ENCODE data around the gene LIG1.

DNA sequence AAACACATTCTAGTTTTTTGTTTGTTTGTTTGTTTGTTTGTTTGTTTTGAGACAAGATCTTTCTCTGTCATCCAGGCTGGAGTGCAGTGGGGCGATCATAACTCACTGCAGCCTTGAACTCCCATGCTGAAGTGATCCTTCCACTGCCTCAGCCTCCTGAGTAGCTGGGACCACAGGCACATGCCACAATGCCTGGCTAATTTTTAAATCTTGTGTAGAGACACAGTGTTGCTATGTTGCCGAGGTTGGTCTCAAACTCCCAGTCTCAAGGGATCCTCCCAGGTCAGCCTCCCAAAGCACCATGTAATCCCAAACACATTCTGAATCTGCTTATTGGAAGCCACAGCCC is 75.3 kb downstream of the LIG1 start:
- TF ChIP-seq, protein P1, sequence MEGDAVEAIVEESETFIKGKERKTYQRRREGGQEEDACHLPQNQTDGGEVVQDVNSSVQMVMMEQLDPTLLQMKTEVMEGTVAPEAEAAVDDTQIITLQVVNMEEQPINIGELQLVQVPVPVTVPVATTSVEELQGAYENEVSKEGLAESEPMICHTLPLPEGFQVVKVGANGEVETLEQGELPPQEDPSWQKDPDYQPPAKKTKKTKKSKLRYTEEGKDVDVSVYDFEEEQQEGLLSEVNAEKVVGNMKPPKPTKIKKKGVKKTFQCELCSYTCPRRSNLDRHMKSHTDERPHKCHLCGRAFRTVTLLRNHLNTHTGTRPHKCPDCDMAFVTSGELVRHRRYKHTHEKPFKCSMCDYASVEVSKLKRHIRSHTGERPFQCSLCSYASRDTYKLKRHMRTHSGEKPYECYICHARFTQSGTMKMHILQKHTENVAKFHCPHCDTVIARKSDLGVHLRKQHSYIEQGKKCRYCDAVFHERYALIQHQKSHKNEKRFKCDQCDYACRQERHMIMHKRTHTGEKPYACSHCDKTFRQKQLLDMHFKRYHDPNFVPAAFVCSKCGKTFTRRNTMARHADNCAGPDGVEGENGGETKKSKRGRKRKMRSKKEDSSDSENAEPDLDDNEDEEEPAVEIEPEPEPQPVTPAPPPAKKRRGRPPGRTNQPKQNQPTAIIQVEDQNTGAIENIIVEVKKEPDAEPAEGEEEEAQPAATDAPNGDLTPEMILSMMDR (IDR thresholded peaks at IDR 0.05 in 8 of 11, conservative IDR thresholded peaks at IDR 0.05 in 3 of 11), result no peak
- no peak for TF ChIP-seq POLR2A (IDR thresholded peaks at IDR 0.05)
- no peak for TF ChIP-seq POLR2AphosphoS5 (IDR thresholded peaks at IDR 0.05)
